ENCODE data around the gene DNM2.
"Not testable (repeated sequence)": the region's sequence is repeated elsewhere in the genome, so short reads cannot be mapped to it uniquely, and the experiment has no call there.

Gene DNM2

GRCh38 chr19:10725415-10725814 lies 7.5 kb downstream of the DNM2 start:
- DNase-seq (ENCODE audit: low read depth), result no peak

DNA sequence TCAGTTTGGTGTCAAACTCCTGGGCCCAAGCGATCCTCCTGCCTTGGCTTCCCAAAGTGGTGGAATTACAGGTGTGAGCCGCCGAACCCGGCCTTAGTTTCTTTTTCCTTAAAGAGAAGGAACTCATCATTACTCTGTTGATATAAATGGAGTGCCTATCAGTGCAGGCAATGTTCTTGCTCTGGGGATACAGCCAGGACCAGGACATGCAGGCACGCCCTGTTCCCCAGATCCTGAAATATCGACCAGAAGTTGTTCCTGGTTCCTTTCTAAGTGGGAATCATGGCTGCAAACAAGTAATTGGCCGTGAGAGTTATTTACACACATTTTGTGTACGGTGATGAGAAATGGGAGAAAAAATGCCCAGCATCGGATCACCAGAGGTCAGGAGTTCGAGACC lies 8.4 kb downstream of the DNM2 start:
- no peak for DNase-seq (ENCODE audit: low read depth)

GRCh38 chr19:10727685-10728201 lies 9.9 kb downstream of the DNM2 start:
- no peak for DNase-seq (ENCODE audit: low read depth)

DNA sequence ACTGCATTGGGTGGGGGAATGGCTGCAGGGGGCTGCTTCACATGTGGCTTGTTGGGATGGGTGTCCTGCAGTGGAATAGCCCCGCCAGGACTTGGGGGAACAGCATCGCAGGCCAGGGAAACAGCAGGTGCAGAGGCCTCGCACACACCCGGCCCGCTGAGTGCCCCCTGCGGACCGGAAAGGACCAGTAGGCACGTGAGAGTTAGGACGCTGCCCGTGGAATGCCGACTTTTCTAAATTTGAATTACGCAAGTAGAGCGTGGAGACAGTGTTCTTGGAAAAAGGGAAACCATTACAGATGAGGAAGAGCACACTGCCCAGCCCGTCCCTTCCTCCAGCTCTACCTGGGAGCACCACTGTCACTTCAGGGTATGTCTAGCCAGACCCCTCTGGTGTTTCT lies 11.5 kb downstream of the DNM2 start:
- no peak for DNase-seq (ENCODE audit: low read depth)

GRCh38 chr19:10730932-10731331 lies 13.1 kb downstream of the DNM2 start:
- DNase-seq (ENCODE audit: low read depth), result no peak

GRCh38 chr19:10735741-10736140 lies 17.9 kb downstream of the DNM2 start:
- no peak for DNase-seq (ENCODE audit: low read depth)

DNA sequence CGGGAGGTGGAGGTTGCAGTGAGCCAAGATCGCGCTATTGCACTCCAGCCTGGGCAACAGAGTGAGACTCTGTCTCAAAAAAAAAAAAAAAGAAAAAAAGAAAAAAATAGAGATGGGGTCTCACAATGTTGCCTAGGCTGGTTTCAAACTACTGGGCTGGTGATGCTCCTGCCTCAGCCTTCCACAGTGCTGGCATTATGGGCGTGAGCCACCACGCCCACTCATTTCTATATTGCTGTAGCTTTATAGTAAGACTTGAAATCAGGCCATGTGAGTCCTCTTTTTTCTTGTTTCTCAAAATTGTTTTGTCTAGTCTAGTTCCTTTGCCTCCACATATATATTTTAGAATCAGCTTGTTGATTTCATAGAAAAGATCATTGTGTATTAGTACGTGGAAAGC lies 18.3 kb downstream of the DNM2 start:
- DNase-seq (ENCODE audit: low read depth), result no peak

DNA sequence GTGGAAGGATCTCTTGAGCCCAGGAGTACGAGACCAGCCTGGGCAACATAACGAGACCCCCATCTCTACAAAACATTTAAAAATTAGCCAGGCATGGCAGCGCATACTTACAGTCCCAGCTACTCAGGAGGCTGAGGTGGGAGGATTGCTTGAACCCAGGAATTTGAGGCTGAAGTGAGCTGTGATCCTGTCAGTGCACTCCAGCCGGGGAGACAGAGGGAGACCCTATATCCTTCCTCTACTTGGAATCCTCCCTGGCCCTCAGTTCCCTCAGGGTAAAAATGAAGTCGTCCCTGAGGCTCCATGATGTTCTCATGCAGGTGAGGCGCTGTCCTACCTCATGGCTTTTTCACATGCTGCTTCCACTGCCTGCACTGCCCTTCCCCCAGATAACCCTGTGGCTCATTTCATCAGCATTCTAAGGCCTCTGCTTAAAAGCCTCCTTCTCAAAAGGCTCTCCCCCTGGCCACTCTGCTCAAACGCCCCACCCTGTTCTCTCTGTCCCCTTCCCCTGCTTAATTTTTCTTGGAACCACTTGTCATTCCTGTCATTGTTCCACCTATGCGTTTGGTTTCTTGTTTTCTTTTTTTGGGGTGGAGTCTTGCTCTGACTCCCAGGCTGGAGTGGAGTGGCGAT lies 19.2 kb downstream of the DNM2 start:
- DNase-seq (ENCODE audit: low read depth), result no peak

DNA sequence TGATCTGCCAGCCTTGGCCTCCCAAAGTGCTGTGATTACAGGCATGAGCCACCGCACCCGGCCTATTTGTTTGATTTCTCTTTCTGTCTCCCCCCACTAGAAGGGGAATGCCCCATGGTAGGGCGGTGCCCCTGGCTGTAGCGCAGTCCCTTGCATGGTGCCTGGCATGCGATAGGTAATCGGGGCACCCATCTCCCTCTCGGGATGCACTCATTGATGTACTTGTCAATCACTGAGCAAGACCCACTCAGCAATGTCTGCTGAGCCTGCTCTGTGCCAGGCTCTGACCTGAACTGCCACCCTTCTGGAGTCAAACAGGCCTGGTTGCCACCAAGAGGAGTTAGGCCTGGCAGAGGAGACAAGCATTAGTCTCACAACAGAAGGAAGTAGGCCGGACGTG lies 19.8 kb downstream of the DNM2 start:
- DNase-seq (ENCODE audit: low read depth), result no peak

DNA sequence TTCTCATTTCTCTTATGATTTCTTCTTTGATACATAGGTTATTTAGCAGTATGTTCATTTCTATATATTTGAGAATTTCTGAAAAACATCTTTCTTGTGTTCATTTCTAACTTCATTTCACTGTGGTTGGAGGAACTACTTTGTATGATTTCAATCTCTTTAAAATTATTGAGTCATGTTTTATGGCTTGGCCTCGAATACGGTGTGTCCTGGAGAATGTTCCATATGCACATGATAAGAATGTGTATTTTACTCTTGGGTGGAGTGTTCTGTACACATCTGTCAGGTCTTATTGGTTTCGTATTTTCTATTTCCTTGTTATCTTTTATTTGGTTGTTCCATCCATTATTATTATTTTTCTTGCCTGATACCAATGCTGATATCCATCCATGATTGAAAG lies 22.9 kb downstream of the DNM2 start:
- no peak for DNase-seq (ENCODE audit: low read depth)

GRCh38 chr19:10742476-10742875 lies 24.6 kb downstream of the DNM2 start:
- no peak for DNase-seq (ENCODE audit: low read depth)

GRCh38 chr19:10744253-10744798 lies 26.4 kb downstream of the DNM2 start:
- DNase-seq (ENCODE audit: low read depth), result no peak

DNA sequence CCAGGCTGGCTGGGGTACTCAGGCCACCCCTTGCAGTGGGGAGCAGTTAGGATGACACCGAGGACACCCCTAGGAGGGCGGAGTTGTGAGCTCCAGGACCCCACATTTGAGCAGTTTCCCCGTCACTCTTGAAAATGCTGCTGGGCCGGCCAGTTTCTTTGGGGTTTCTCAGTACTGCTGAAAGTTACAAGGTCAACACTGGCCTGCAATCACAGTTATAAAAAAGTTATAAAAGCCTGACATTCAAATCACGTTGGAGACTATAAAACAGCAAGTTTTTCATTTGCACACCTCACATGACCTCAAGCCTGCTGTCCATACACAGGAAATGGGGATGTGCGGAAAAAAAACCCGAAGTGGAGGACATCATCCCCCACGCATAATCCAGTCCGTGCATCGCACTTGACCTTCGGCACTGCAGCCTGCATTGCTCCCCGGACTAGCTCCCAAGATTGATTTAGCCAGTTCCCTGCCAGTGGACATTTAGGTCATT lies 27.0 kb downstream of the DNM2 start:
- no peak for DNase-seq (ENCODE audit: low read depth)

DNA sequence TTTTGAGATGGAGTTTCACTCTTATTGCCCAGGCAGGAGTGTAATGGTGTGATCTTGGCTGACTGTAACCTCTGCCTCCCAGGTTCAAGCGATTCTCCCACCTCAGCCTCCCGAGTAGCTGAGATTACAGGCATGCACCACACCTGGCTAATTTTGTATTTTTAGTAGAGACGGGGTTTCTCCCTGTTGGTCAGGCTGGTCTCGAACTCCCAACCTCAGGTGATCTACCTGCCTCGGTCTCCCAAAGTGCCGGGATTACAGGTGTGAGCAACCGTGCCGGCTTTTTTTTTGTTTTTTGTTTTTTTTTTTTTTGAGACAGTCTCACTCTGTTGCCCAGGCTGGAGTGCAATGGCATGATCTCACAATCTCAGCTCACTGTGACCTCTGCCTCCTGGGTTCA lies 28.6 kb downstream of the DNM2 start:
- DNase-seq (ENCODE audit: low read depth), result not testable (repeated sequence)

GRCh38 chr19:10747271-10747670 lies 29.4 kb downstream of the DNM2 start:
- no peak for DNase-seq (ENCODE audit: low read depth)

DNA sequence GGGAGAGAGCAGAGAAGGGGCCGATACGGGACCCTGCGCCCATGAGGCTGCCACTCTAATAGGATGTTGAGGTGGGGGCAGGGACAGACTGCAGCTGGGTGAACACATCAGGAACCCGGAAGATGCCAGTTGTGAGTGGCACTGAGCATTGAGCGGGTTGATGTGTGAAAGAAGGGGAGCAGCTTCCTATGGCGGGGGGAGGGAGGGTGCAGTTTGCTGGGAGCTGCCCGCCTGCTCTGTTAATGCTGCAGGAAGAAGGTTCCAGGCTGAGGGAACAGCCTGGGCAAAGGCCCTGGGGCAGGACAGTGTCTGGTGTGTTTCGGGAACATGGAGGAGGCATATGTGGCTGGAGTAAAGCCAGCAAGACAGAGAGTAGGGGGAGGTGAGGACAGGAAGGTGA lies 29.8 kb downstream of the DNM2 start:
- DNase-seq (ENCODE audit: low read depth), result no peak

GRCh38 chr19:10748195-10748926 lies 30.5 kb downstream of the DNM2 start:
- DNase-seq (ENCODE audit: low read depth), result no peak

GRCh38 chr19:10748927-10749434 lies 31.1 kb downstream of the DNM2 start:
- DNase-seq (ENCODE audit: low read depth), result no peak

- no peak for DNase-seq (ENCODE audit: low read depth)
Observed at GRCh38 chr19:10749435-10750384, 31.8 kb downstream of the DNM2 start.

DNA sequence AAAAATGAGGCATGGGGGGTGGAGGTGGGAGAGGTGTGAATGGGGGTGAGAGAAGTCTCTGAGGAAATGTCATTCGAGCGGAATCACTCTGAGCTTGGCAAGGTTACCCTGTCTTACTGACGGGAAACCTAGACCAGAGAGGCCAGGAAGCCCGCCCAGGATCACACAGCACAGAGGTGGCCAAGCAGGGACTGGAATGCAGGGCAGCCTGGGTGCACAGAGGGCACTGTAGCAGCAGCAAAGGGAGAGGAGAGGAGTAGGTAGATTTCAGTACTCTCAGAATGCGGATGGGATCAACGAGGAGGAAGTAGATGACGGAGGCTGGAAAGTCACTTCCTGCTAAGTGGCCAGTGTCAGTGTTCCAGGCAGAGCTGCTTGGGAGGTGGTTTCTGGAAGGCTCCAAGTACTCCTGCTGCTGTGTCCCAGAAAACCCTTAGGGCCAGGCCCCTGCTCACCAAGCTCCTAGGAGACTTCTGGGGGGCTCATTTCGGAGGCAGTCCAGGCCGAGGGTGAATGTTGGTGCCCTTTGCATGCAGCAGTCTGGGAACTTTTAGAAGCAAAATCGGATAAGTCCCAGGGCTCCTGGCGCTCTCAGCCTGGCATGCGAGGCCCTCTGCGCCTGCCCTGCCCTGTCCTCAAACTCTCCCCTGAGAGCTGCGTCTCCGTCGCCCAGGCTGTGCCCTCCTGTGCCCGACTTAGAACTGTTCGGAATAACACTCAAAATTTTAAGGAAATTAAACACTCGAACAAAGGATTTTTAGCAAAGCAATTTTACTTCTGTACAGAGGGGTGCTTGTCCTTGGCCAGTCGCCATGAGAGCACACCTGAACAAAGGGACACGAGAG lies 33.5 kb downstream of the DNM2 start:
- DNase-seq (ENCODE audit: low read depth), result no peak
